Epithelial cell of esophagus (primary cell): ENCODE data around the gene NDST4.
"Not testable (repeated sequence)": the region's sequence is repeated elsewhere in the genome, so short reads cannot be mapped to it uniquely, and the experiment has no call there.

Experiments used
- DNase-seq: peaks from one replicate; pipeline ENCODE4 v3.0.0; 2010; ENCODE audit warnings: low read depth
- H3K4me3 ChIP-seq: 2 replicates; pipeline ENCODE4 v1.5.1; 2011; ENCODE audit warnings: mild to moderate bottlenecking, low read length, control low read depth
- CTCF ChIP-seq: IDR thresholded peaks from 2 replicates; pipeline ENCODE4 v1.5.1; 2011; ENCODE audit warnings: low read depth, mild to moderate bottlenecking, low read length, control low read depth, inconsistent platforms; ENCODE audit not compliant: insufficient read depth; ENCODE audit errors: missing control alignments

Gene NDST4

GRCh38 chr4:114999880-115000279 is 113.5 kb downstream of the NDST4 start:
- no peak for TF ChIP-seq CTCF
- DNase-seq: no peak

GRCh38 chr4:114998316-114998715 is 115.1 kb downstream of the NDST4 start:
- no peak for DNase-seq

More at GRCh38 chr4:114999880-115000279, 113.5 kb downstream of the NDST4 start:
- no peak overlapping the region for H3K4me3 ChIP-seq

GRCh38 chr4:114997576-114998247 is 115.7 kb downstream of the NDST4 start:
- H3K4me3 ChIP-seq: no peak overlapping the region
- TF ChIP-seq CTCF: no peak
- no peak for DNase-seq

More at GRCh38 chr4:114998316-114998715, 115.1 kb downstream of the NDST4 start:
- TF ChIP-seq CTCF: no peak
- H3K4me3 ChIP-seq: no peak overlapping the region

- DNase-seq: no peak
- no peak for TF ChIP-seq CTCF
- no peak overlapping the region for H3K4me3 ChIP-seq
These were observed 127.3 kb downstream of the NDST4 start for GRCh38 chr4:114986133-114986532.

GRCh38 chr4:114980932-114981708 is 132.3 kb downstream of the NDST4 start:
- TF ChIP-seq CTCF: no peak
- no peak for DNase-seq
- H3K4me3 ChIP-seq: no peak overlapping the region

GRCh38 chr4:114980399-114980798 is 133.0 kb downstream of the NDST4 start:
- H3K4me3 ChIP-seq, DNase-seq: not testable (repeated sequence)

GRCh38 chr4:114976901-114977300 is 136.5 kb downstream of the NDST4 start:
- TF ChIP-seq CTCF: no peak
- no peak overlapping the region for H3K4me3 ChIP-seq
- DNase-seq: no peak
